ENCODE data around the gene KIAA1210.

KIAA1210 gene

DNA sequence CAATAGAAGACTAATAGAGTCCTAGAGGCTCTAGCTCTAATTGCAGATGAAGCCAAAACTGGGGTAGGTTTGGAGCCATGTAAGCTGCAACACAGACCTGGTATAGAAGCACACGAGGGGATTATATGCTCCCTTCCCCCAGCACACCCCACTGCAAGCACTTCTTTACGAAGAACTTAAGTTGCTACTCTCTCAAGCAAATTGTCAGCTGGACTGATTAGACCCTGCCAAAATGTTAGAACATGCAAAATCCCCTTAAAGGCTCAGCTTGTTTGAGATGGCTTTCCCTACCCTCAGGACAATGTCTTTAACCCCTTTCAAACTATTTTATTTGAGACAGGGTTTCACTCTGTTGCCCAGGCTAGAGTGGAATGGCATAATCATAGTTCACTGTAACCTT lies 4.7 kb upstream of the KIAA1210 start:
- DNase-seq (ENCODE audit: low read depth in 1 of 2, low spot score in 1 of 2): no peak
- no peak for TF ChIP-seq JUND (IDR thresholded peaks at IDR 0.05; ENCODE audit: low read depth)
- in situ Hi-C loops (cut with HindIII; ENCODE audit: low pct_unique_long_range_greater_than_20kb, low sequenced_read_pairs): no loop called here

DNA sequence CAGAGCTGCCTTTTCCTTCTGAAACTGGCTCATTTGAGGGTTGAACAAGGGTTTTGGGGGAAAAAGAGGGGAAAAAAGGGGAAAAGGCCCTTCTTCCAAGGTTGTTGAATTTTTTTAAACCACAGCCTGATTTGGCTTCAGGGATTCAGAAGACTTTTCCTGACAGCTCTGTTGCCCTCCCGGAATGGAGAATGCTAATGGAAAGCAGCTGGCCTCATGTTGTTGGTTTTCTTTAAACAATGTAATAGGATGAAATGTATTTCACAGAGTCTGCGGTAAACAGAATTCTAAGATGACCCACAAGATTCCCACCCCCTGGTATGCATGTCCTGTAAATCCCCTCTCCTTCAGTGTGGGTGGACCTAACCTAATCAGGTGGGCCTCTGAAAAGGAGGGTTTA lies 3.3 kb upstream of the KIAA1210 start:
- in situ Hi-C loops (cut with HindIII; ENCODE audit: low pct_unique_long_range_greater_than_20kb, low sequenced_read_pairs): no loop called here
- TF ChIP-seq JUND (IDR thresholded peaks at IDR 0.05; ENCODE audit: low read depth): no peak
- no peak for DNase-seq (ENCODE audit: low read depth in 1 of 2, low spot score in 1 of 2)

DNA sequence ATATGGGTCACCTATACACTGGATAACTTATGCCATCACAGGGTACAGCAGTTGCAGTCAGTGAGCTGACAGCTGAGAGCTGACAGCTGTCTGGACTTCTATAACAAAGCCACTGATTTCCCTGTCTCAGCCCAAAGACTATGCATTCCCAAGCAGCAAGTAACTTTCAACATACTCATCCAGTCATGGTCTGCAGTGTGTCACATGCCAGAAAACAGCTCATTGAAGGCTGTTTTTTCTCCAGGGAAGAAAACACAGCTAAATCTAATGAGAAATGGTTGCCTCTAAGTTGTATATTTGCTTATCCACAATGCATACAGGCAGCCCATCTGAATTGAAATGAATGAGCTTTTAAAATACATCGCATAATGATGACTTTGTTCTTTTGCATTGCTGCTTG lies 6.3 kb downstream of the KIAA1210 start:
- DNase-seq (ENCODE audit: low read depth in 1 of 2, low spot score in 1 of 2): no peak
- in situ Hi-C loops (cut with HindIII; ENCODE audit: low pct_unique_long_range_greater_than_20kb, low sequenced_read_pairs): no loop called here
- TF ChIP-seq JUND (IDR thresholded peaks at IDR 0.05; ENCODE audit: low read depth): no peak

DNA sequence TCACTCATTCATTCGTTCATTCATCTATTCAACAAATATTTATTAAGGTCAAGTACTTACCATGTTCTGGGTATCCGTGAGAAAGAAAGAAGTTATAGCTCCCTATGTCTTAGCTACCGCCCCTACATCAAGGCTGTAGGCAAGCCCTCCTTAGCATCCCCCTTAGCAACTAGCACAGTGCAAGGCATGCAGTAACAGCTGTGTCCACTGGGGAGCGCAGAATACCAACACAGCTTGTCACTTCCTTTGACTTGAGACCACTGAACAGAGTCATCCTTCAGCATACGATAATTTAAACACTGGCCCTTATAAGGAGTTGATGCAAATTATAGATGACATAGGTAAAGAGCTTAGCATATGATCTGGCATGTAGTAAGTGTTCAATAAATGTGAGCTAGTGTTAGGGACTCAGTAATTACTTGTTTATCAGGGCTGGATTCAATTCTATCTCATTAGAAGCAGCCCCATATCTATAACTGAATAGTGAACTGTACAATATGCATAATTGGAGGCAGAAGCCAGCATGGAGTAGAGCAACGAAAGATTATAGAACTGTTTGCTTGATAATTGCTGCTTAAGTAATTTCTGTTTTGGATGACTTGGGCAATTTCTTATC lies 8.7 kb downstream of the KIAA1210 start:
- no peak for TF ChIP-seq JUND (IDR thresholded peaks at IDR 0.05; ENCODE audit: low read depth)
- DNase-seq (ENCODE audit: low read depth in 1 of 2, low spot score in 1 of 2): peak in 1 of 2 experiments; percentile 36
- in situ Hi-C loops (cut with HindIII; ENCODE audit: low pct_unique_long_range_greater_than_20kb, low sequenced_read_pairs): no loop called here

DNA sequence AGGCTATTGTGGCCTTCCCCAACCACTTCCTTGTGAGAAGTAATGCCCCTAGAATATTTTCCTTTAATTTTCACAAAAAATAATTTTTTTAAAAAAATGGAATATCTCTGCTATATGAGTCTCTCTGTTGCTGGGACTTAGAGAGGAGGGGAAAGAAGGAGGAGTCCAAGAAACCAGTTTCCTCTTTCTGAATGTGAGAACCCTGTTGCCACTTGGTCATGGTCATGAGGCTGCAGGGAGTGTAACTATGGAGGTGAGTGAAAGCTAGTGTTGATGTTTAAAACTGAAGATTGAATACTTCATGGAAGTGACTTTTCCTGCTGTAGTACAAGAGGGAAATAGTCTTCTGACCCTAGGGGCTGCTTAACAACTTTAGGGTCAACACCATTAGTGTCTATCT lies 20.4 kb downstream of the KIAA1210 start:
- DNase-seq (ENCODE audit: low read depth in 1 of 2, low spot score in 1 of 2): no peak
- in situ Hi-C loops (cut with HindIII; ENCODE audit: low pct_unique_long_range_greater_than_20kb, low sequenced_read_pairs): no loop called here
- no peak for TF ChIP-seq JUND (IDR thresholded peaks at IDR 0.05; ENCODE audit: low read depth)

DNA sequence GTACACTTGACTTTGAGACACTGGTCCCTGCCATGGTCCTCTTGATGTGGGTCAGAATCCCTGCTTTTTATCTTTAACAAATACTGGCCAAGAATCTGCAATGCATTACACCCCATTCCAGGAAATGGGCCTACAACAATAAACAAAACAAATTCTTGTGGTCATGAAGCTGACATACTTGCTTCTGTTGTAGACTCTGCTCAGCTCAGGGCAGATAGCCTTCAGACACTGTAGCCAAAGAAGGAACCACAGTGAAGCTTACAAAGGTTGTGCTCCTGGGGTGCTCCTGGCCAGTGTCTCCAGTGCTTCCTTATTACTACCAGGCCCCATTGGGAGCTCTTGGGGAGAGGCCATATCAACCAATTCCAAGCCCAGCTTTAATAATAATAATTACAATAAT lies 21.8 kb downstream of the KIAA1210 start:
- peak in 1 of 2 experiments; percentile 1 for DNase-seq (ENCODE audit: low read depth in 1 of 2, low spot score in 1 of 2)
- in situ Hi-C loops (cut with HindIII; ENCODE audit: low pct_unique_long_range_greater_than_20kb, low sequenced_read_pairs): no loop called here
- TF ChIP-seq JUND (IDR thresholded peaks at IDR 0.05; ENCODE audit: low read depth): no peak

DNA sequence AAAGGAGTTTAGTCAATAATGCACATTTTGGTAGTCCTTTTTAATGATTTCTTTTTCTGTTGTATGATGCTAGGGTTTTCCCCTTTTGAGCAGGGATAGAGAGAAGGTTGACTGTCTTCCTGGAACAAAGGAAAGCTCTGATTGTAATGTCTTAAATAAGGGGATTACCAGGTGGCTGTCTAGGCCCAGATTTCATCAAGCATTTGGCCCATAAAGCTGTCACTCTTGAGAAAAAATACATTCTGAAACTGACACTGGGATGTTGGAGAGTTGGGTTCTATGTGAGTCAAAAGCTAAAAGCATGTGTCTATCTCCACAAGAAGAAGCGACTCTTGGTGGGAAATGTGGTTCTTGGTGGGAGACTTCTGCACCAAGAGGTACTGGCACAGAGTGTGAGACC lies 26.4 kb downstream of the KIAA1210 start:
- no peak for TF ChIP-seq JUND (IDR thresholded peaks at IDR 0.05; ENCODE audit: low read depth)
- in situ Hi-C loops (cut with HindIII; ENCODE audit: low pct_unique_long_range_greater_than_20kb, low sequenced_read_pairs): no loop called here

DNA sequence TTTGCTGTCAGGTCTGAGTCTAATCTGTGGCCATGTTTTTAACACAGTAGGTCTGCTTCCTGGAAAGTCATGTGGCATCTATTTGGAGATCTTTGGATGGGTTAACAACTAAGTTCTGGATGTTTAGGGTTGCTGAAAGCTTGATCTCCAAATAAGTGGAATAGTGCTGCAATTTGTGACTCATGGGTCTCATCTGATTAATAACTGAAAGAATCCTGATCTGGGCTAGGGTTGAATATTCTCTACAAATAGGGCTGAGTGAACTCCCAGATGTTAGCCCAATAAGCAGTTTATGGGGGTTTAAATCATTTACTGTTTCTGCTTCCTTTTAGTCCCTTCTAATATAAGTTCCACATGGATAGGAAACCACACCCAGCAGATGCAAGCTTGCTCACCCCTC lies 31.7 kb downstream of the KIAA1210 start:
- TF ChIP-seq JUND (IDR thresholded peaks at IDR 0.05; ENCODE audit: low read depth): no peak
- in situ Hi-C loops (cut with HindIII; ENCODE audit: low pct_unique_long_range_greater_than_20kb, low sequenced_read_pairs): no loop called here
- no peak for DNase-seq (ENCODE audit: low read depth in 1 of 2, low spot score in 1 of 2)

More for the DNA sequence above, 26.4 kb downstream of the KIAA1210 start:
- no peak for DNase-seq (ENCODE audit: low read depth in 1 of 2, low spot score in 1 of 2)

DNA sequence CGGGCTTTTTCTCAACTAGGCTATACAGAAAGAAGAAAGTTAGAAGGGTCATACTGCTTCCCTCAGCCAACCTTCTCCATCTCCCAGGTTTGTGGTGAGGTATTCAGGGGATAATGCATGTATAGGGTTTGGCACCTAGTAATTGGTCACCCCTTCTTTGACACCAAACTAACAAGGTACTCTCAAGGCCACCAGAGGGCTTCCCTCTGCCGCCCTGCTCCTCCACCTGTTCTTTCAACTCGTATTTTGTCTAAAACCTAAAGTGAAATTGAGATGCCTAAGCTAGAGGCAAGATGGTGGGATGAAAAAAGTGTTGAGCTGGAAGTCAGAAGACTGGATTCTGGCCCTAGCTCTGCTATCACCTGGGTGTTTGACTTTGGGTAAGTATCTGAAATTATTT lies 32.8 kb downstream of the KIAA1210 start:
- peak in 1 of 2 experiments; percentile 5 for DNase-seq (ENCODE audit: low read depth in 1 of 2, low spot score in 1 of 2)
- no peak for TF ChIP-seq JUND (IDR thresholded peaks at IDR 0.05; ENCODE audit: low read depth)
- in situ Hi-C loops (cut with HindIII; ENCODE audit: low pct_unique_long_range_greater_than_20kb, low sequenced_read_pairs): no loop called here

DNA sequence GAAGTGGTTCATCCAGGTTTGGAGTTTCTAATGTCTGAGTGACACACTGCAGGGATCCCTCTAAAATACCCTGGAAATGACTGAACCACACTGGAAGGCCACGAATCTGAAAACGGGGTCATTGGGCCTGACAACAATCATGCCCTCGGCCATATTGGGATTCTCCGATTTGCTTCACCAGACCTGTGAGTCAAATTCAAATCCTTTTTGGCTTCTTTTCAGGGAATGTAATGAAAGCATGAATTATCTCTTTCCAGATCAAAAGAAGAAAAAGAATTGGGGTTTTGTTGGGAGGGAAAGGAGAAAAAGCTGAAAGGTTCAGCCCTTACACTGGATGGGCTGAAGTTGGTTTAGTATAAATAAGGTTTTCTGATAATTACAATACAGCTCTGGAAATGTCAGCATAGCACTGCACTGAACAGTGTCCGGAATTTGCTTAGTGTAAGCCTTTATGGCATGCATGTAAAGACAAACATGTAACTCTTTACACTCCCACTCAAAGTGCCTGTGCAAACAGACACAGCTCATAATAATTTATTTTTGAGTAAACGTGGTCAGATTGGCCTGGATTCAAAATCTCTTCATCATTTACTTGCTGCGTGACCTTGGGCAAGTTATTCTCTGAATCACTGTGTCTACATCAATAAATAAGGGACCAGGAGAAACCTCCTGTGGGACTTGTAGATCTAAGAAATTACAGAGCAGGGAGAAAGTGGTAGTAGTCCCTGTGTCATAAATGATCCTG lies 33.4 kb downstream of the KIAA1210 start:
- in situ Hi-C loops (cut with HindIII; ENCODE audit: low pct_unique_long_range_greater_than_20kb, low sequenced_read_pairs): no loop called here
- peak; percentile 8 to 84 for DNase-seq (ENCODE audit: low read depth in 1 of 2, low spot score in 1 of 2)
- TF ChIP-seq JUND (IDR thresholded peaks at IDR 0.05; ENCODE audit: low read depth): peak; percentile 87

DNA sequence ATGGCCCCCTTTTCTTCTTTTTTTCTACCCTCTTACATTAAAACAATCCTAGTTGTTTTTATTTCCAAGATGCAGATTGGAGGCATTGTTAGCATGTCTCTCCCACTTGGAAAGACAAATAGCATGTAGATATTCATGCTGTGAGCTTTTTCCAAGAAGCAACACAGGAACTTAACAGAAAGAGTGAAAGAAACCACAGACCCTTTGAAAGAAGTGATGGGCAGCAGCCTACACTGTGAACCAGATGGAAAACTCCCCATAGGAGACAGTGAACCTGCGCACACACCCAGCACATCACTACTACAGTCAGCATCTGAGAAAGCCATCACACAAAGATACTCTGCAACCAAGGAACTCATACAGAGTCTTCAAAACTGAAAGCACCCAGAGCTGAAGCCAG lies 37.0 kb downstream of the KIAA1210 start:
- TF ChIP-seq JUND (IDR thresholded peaks at IDR 0.05; ENCODE audit: low read depth): no peak
- no peak for DNase-seq (ENCODE audit: low read depth in 1 of 2, low spot score in 1 of 2)
- in situ Hi-C loops (cut with HindIII; ENCODE audit: low pct_unique_long_range_greater_than_20kb, low sequenced_read_pairs): no loop called here

DNA sequence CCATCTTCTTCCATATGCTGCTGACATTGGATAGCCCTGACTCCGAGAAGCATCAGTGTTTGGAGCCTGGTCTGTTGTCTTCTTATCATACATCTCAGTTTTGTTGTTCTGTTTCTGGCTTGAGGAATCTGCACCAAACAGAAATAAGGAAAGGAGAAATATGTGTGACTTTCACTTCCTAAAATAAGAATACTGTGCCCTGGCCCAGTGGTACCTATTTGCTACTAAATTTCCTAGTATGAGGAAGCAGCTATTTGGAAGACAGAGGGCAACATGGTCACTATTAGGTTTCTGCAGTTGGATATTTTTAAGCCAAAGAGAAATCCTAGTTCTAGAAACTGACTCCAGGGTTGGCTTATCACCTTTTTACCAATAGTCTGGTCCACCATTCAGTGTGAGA lies 38.0 kb downstream of the KIAA1210 start:
- no peak for DNase-seq (ENCODE audit: low read depth in 1 of 2, low spot score in 1 of 2)
- in situ Hi-C loops (cut with HindIII; ENCODE audit: low pct_unique_long_range_greater_than_20kb, low sequenced_read_pairs): no loop called here

DNA sequence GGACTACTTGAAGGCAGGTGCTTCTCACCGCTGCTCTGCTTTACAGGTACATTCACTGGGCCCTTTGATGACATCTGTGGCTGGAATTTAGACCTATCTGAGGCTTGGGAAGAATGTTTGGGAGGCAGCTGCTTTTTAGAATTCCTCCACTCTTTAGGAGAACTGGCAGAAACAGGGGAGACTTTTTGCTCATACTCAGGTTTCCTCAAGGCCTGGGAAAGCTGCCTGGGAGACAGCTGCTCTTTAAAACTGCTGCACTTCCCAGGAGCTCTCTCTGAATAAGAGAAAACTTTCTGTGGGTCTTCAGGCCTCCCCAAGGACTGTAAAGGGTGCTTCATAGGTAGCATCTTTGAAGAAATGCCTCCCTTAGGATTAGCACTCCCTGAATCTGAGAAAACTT lies 40.5 kb downstream of the KIAA1210 start:
- DNase-seq (ENCODE audit: low read depth in 1 of 2, low spot score in 1 of 2): no peak
- TF ChIP-seq JUND (IDR thresholded peaks at IDR 0.05; ENCODE audit: low read depth): no peak
- in situ Hi-C loops (cut with HindIII; ENCODE audit: low pct_unique_long_range_greater_than_20kb, low sequenced_read_pairs): no loop called here

More for the DNA sequence above, 38.0 kb downstream of the KIAA1210 start:
- TF ChIP-seq JUND (IDR thresholded peaks at IDR 0.05; ENCODE audit: low read depth): no peak

Measured in T47D (cell line).